GM19193 (cell line): ENCODE data around the gene JMJD1C.

Experiments used
- POLR2A ChIP-seq: IDR thresholded peaks from 4 replicates; pipeline ENCODE4 v1.6.1; 2011; ENCODE audit not compliant: insufficient read depth, insufficient read length; ENCODE audit errors: extremely low read depth

JMJD1C gene

GRCh38 chr10:63273577-63273976 lies 192.2 kb downstream of the JMJD1C start:
- TF ChIP-seq POLR2A, result no peak

- peak; percentile 88 for TF ChIP-seq POLR2A
Observed at GRCh38 chr10:63268798-63269503, 196.8 kb downstream of the JMJD1C start.

GRCh38 chr10:63268149-63268797 lies 197.5 kb downstream of the JMJD1C start:
- TF ChIP-seq POLR2A, result no peak

GRCh38 chr10:63267414-63268148 lies 198.2 kb downstream of the JMJD1C start:
- no peak for TF ChIP-seq POLR2A

GRCh38 chr10:63266391-63267316 lies 199.1 kb downstream of the JMJD1C start:
- TF ChIP-seq POLR2A, result no peak

- TF ChIP-seq POLR2A, result no peak
Observed at GRCh38 chr10:63265683-63266235, 200.0 kb downstream of the JMJD1C start.

- TF ChIP-seq POLR2A, result peak; percentile 53
Observed at GRCh38 chr10:63265222-63265617, 200.6 kb downstream of the JMJD1C start.

GRCh38 chr10:63264617-63265221 lies 201.1 kb downstream of the JMJD1C start:
- no peak for TF ChIP-seq POLR2A

- TF ChIP-seq POLR2A, result no peak
Observed at GRCh38 chr10:63262430-63263073, 203.2 kb downstream of the JMJD1C start.

GRCh38 chr10:63261496-63261895 lies 204.3 kb downstream of the JMJD1C start:
- TF ChIP-seq POLR2A, result no peak

- TF ChIP-seq POLR2A, result no peak
Observed at GRCh38 chr10:63260860-63261251, 204.9 kb downstream of the JMJD1C start.

GRCh38 chr10:63260103-63260859 lies 205.5 kb downstream of the JMJD1C start:
- TF ChIP-seq POLR2A, result no peak

GRCh38 chr10:63258920-63259678 lies 206.7 kb downstream of the JMJD1C start:
- no peak for TF ChIP-seq POLR2A

- no peak for TF ChIP-seq POLR2A
Observed at GRCh38 chr10:63257778-63258177, 208.0 kb downstream of the JMJD1C start.
